Measurements from ENCODE around the gene FASTKD3.
"Not testable (repeated sequence)": the region's sequence is repeated elsewhere in the genome, so short reads cannot be mapped to it uniquely, and the experiment has no call there.

Gene FASTKD3

GRCh38 chr5:7868773-7869473, at the start of gene FASTKD3, which contains the start of gene MTRR:
Gene FASTKD3 (minus strand): TSS chr5:7869031. CDS start chr5:7868083, 948 bp downstream.
Gene MTRR (plus strand): TSS chr5:7869148. CDS start chr5:7870795, 1,647 bp downstream.
- DNase-seq = peak; percentile 97

- DNase-seq = no peak
Observed at GRCh38 chr5:7917130-7918123, 48.6 kb upstream of the FASTKD3 start.

GRCh38 chr5:7916171-7916804, 47.5 kb upstream of the FASTKD3 start:
- no peak for DNase-seq

GRCh38 chr5:7911429-7911771, 42.6 kb upstream of the FASTKD3 start:
- DNase-seq = not testable (repeated sequence)

GRCh38 chr5:7910738-7911428, 42.1 kb upstream of the FASTKD3 start:
- no peak for DNase-seq

- no peak for DNase-seq
Observed at GRCh38 chr5:7908317-7908716, 39.5 kb upstream of the FASTKD3 start.

GRCh38 chr5:7907612-7908011, 38.8 kb upstream of the FASTKD3 start:
- no peak for DNase-seq

GRCh38 chr5:7904170-7904569, 35.3 kb upstream of the FASTKD3 start:
- DNase-seq = no peak

- no peak for DNase-seq
Observed at GRCh38 chr5:7902666-7903625, 34.1 kb upstream of the FASTKD3 start.

GRCh38 chr5:7902201-7902600, 33.4 kb upstream of the FASTKD3 start:
- no peak for DNase-seq

GRCh38 chr5:7897014-7897600, 28.3 kb upstream of the FASTKD3 start:
- peak; percentile 10 for DNase-seq

GRCh38 chr5:7894860-7895259, 26.0 kb upstream of the FASTKD3 start:
- no peak for DNase-seq

GRCh38 chr5:7894439-7894838, 25.6 kb upstream of the FASTKD3 start:
- DNase-seq = no peak

GRCh38 chr5:7888901-7889300, 20.1 kb upstream of the FASTKD3 start:
- DNase-seq = no peak

GRCh38 chr5:7886849-7887475, 18.1 kb upstream of the FASTKD3 start:
- peak; percentile 83 for DNase-seq

- DNase-seq = no peak
Observed at GRCh38 chr5:7884491-7885267, 15.8 kb upstream of the FASTKD3 start.

GRCh38 chr5:7882926-7883325, 14.1 kb upstream of the FASTKD3 start:
- no peak for DNase-seq

GRCh38 chr5:7881816-7882215, 13.0 kb upstream of the FASTKD3 start:
- DNase-seq = no peak

GRCh38 chr5:7881091-7881490, 12.3 kb upstream of the FASTKD3 start:
- no peak for DNase-seq

GRCh38 chr5:7878381-7878873, 9.6 kb upstream of the FASTKD3 start:
- DNase-seq = no peak

All from eye (tissue), 1 donor.